HG02840 (cell line): ENCODE measurements around the gene ADAMTS1.

ENCODE experiments used
- ATAC-seq: cut with Tn5 transposase; IDR thresholded peaks from one replicate; pipeline ENCODE4 v1.9.1; 2021; ENCODE audit warnings: mild to moderate bottlenecking, moderate library complexity, moderate number of reproducible peaks; ENCODE audit not compliant: unreplicated experiment, low FRiP score

The ADAMTS1 gene

GRCh38 chr21:26818906-26819305 is 26.3 kb downstream of the ADAMTS1 start:
- ATAC-seq, result no peak

GRCh38 chr21:26815197-26815596 is 30.0 kb downstream of the ADAMTS1 start:
- ATAC-seq, result no peak

- ATAC-seq, result no peak
Observed at GRCh38 chr21:26814386-26814785, 30.8 kb downstream of the ADAMTS1 start.

GRCh38 chr21:26813426-26813998 is 31.7 kb downstream of the ADAMTS1 start:
- ATAC-seq, result no peak

- no peak for ATAC-seq
Observed at GRCh38 chr21:26812173-26812572, 33.0 kb downstream of the ADAMTS1 start.

GRCh38 chr21:26811482-26811881 is 33.7 kb downstream of the ADAMTS1 start:
- no peak for ATAC-seq

- no peak for ATAC-seq
Observed at GRCh38 chr21:26810676-26811415, 34.4 kb downstream of the ADAMTS1 start.

GRCh38 chr21:26810266-26810665 is 34.9 kb downstream of the ADAMTS1 start:
- ATAC-seq, result no peak

GRCh38 chr21:26809745-26810144 is 35.5 kb downstream of the ADAMTS1 start:
- ATAC-seq, result no peak

- ATAC-seq, result no peak
Observed at GRCh38 chr21:26806801-26807295, 38.4 kb downstream of the ADAMTS1 start.

GRCh38 chr21:26804895-26805609 is 40.2 kb downstream of the ADAMTS1 start:
- no peak for ATAC-seq

- no peak for ATAC-seq
Observed at GRCh38 chr21:26801498-26801897, 43.7 kb downstream of the ADAMTS1 start.

- ATAC-seq, result no peak
Observed at GRCh38 chr21:26800970-26801431, 44.2 kb downstream of the ADAMTS1 start.

GRCh38 chr21:26800455-26800854 is 44.8 kb downstream of the ADAMTS1 start:
- no peak for ATAC-seq

GRCh38 chr21:26800001-26800400 is 45.2 kb downstream of the ADAMTS1 start:
- ATAC-seq, result no peak

GRCh38 chr21:26798856-26799751 is 46.1 kb downstream of the ADAMTS1 start:
- ATAC-seq, result no peak

GRCh38 chr21:26797878-26798456 is 47.2 kb downstream of the ADAMTS1 start:
- no peak for ATAC-seq

GRCh38 chr21:26795866-26796329 is 49.3 kb downstream of the ADAMTS1 start:
- no peak for ATAC-seq

- ATAC-seq, result no peak
Observed at GRCh38 chr21:26795412-26795805, 49.8 kb downstream of the ADAMTS1 start.
